BLaER1 (cell line): ENCODE results near the gene IRF2BP2.

Source experiments
- H3K27ac ChIP-seq: shearing (Covaris generic); formaldehyde crosslinking; 2 replicates; pipeline ENCODE4 v1.8.1; 2022
- H3K27me3 ChIP-seq: shearing (Covaris generic); formaldehyde crosslinking; 2 replicates; pipeline ENCODE4 v1.8.1; 2022
- H3K36me3 ChIP-seq: shearing (Covaris generic); formaldehyde crosslinking; 2 replicates; pipeline ENCODE4 v1.8.1; 2022
- H3K4me1 ChIP-seq: shearing (Covaris generic); formaldehyde crosslinking; 2 replicates; pipeline ENCODE4 v1.8.1; 2022
- H3K4me2 ChIP-seq: shearing (Covaris generic); formaldehyde crosslinking; 2 replicates; pipeline ENCODE4 v1.8.1; 2022
- H3K4me3 ChIP-seq: shearing (Covaris generic); formaldehyde crosslinking; 2 replicates; pipeline ENCODE4 v1.8.1; 2022
- H3K9ac ChIP-seq: shearing (Covaris generic); formaldehyde crosslinking; 2 replicates; pipeline ENCODE4 v1.8.1; 2022
- H3K9me3 ChIP-seq: shearing (Covaris generic); formaldehyde crosslinking; 2 replicates; pipeline ENCODE4 v1.8.1; 2022
- H4K20me1 ChIP-seq: shearing (Covaris generic); formaldehyde crosslinking; 2 replicates; pipeline ENCODE4 v1.8.1; 2022
- Cebpa-rat ChIP-seq: shearing (Covaris generic); IDR thresholded peaks from 2 replicates; pipeline ENCODE4 v1.8.1; 2022

IRF2BP2 gene

DNA sequence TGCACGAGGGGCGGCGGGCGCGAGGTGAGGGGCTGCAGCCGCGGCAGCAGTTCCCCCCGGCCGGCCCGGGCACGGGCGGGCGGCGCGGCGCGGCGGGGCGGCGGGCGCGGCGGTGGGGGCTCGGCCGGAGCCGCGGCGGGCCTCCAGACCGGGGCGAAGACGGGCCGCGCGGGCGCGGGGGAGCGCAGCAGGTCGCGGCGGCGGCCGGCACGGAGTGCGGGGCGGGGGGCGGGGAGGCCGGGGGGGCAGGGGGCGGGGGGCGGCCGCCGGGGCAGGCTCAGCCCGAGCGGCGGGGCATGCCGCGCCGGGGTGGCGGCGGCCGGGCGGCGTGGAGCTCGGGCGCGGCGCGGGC, 311 bp downstream of the IRF2BP2 start:
- no peaks in the 10 kb centered on the region for H3K9me3 ChIP-seq
- H3K36me3 ChIP-seq = peaks cover 45% of the 10 kb centered on the region
- H3K4me3 ChIP-seq = peak overlapping the region; percentile 95
- H3K4me1 ChIP-seq = peaks cover 34% of the 10 kb centered on the region
- H4K20me1 ChIP-seq = peaks cover 11% of the 10 kb centered on the region; the same call in 1 of the 2 replicates
- H3K4me2 ChIP-seq = no peak overlapping the region
- H3K27ac ChIP-seq = peak overlapping the region; percentile 100
- H3K27me3 ChIP-seq = no peaks in the 10 kb centered on the region
- H3K9ac ChIP-seq = peak overlapping the region; percentile 100
- TF ChIP-seq Cebpa-rat = no peak

DNA sequence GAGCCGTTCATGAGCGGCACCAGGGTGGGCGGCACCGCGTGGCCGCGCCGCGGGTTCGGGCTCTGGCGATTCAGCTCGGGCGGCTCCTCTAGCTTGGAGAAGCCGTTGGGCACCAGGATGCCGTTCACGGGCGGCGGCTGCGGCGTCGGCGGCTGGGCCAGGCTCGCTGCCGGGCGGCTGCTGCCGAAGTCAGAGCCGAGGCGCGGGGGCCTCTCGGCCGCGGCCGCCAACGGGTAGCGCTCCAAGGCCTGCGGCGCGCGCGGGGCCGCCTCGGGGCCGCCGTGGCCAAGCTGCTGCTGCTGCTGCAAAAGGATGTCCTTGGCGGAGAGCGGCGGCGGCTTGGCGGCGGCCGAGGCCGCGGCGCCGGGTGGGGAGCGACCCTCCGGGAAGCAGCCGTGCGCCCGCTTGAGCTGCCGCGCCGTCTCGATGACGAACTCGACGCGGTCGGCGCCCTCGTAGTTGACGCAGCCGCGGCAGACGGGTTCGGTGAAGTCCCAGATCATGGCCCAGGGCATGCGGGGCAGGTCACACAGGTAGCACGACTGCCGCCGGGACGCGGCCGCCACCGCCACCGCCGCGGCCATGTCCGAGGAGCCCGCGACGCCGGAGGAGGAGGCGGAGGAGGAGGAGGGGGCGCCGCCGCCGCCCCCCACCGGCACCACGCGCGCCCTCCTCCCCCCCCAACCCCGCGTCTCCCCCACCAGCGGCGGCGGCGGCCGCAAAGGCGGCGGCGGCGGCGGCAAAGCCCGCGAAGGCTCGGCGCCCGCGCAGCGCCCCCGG, 877 bp downstream of the IRF2BP2 start:
- peak overlapping the region; percentile 100 for H3K9ac ChIP-seq

DNA sequence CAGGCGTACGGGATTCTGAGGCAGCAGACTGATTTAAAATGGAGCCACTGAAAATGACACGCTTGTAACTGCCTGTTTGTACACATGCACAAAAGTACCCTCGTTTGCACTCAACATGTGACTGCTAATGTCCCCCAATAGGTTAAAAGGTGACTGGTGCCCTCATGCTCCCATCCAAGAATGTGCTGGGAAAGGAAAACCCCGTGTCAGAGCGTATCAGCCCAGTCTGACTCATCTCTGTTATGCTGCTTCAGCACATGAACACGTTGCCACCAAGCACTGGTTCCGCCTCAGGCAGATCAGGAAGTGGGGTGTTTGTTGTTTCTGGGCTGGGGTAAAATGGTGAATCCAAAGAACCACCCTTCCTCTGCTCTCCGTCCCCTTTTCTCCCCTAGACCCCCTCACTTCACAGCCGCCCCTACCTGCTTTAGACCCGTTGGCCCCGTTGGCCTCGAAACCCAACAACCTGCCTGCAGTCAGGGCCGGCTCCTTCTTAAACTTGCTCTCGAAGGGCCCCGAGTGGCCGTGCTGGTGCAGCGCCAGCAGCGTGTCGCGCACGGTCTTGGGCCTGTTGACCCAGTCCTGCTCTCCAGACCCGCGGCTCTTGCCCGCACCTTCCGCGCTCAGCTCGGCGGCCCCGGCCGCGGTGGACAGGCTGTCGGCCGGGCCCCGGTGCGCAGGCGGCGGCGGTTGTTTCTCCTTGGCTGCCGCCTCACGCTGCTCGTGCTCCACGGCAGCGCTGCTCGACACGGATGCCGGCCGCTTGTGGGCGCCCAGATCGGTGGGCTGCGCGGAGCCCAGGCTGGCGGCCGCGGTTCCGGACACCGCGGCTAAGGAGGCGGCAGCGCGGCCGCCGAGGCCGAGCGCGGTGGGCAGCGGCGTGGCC, 1.7 kb downstream of the IRF2BP2 start:
- Histone ChIP-seq H3K4me2 (peak overlapping the region; percentile 79), H3K9ac (peak overlapping the region; percentile 100), H3K27ac (peak overlapping the region; percentile 100), H3K4me3 (peak overlapping the region; percentile 95), H4K20me1 (peaks cover 11% of the 10 kb centered on the region; the same call in 1 of the 2 replicates), H3K36me3 (peaks cover 59% of the 10 kb centered on the region), H3K4me1 (peaks cover 20% of the 10 kb centered on the region), H3K27me3 (no peaks in the 10 kb centered on the region), H3K9me3 (no peaks in the 10 kb centered on the region)
- no peak for TF ChIP-seq Cebpa-rat

More for the DNA sequence above, 877 bp downstream of the IRF2BP2 start:
- H3K27me3 ChIP-seq = no peaks in the 10 kb centered on the region
- peak overlapping the region; percentile 95 for H3K4me3 ChIP-seq
- H3K4me2 ChIP-seq = peak overlapping the region; percentile 79
- peaks cover 28% of the 10 kb centered on the region for H3K4me1 ChIP-seq
- H3K9me3 ChIP-seq = no peaks in the 10 kb centered on the region
- peak overlapping the region; percentile 100 for H3K27ac ChIP-seq
- TF ChIP-seq Cebpa-rat = no peak
- peaks cover 51% of the 10 kb centered on the region for H3K36me3 ChIP-seq
- H4K20me1 ChIP-seq = peaks cover 11% of the 10 kb centered on the region; the same call in 1 of the 2 replicates

- Histone ChIP-seq H3K4me3 (peak overlapping the region; percentile 95), H3K27me3 (no peaks in the 10 kb centered on the region), H3K9me3 (no peaks in the 10 kb centered on the region), H3K4me2 (peak overlapping the region; percentile 79), H3K36me3 (peaks cover 61% of the 10 kb centered on the region), H3K4me1 (peaks cover 16% of the 10 kb centered on the region), H3K9ac (peak overlapping the region; percentile 100), H4K20me1 (peaks cover 11% of the 10 kb centered on the region; the same call in 1 of the 2 replicates), H3K27ac (peak overlapping the region; percentile 100)
- TF ChIP-seq Cebpa-rat = no peak
Measured at GRCh38 chr1:234607109-234608024, 2.6 kb downstream of the IRF2BP2 start.

DNA sequence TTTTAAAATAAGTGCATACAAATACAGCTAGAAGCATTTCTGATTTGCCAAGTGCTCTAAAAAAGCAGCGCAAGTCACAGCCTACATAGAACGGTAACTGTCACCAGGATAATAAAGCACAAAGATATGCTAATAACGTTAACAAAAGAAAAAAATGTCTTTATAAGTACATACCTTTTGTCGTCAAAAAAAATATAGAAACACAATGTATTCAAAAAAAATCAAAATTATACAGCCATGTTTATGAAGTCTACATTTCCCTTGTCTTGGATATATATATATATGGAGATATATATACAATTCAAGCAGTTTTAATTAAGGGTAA, 3.2 kb downstream of the IRF2BP2 start:
- H3K4me1 ChIP-seq = peaks cover 16% of the 10 kb centered on the region
- TF ChIP-seq Cebpa-rat = no peak
- H3K9ac ChIP-seq = peak overlapping the region; percentile 100
- H3K4me2 ChIP-seq = peak overlapping the region; percentile 79
- peaks cover 11% of the 10 kb centered on the region; the same call in 1 of the 2 replicates for H4K20me1 ChIP-seq
- H3K27me3 ChIP-seq = no peaks in the 10 kb centered on the region
- no peaks in the 10 kb centered on the region for H3K9me3 ChIP-seq
- H3K27ac ChIP-seq = peak overlapping the region; percentile 100
- peak overlapping the region; percentile 95 for H3K4me3 ChIP-seq
- H3K36me3 ChIP-seq = peaks cover 64% of the 10 kb centered on the region

- H3K9me3 ChIP-seq = no peaks in the 10 kb centered on the region
- no peak for TF ChIP-seq Cebpa-rat
- H3K9ac ChIP-seq = peak overlapping the region; percentile 100
- H3K4me2 ChIP-seq = peak overlapping the region; percentile 79
- H3K27ac ChIP-seq = peak overlapping the region; percentile 100
- peaks cover 16% of the 10 kb centered on the region for H3K4me1 ChIP-seq
- H3K36me3 ChIP-seq = peaks cover 64% of the 10 kb centered on the region
- no peaks in the 10 kb centered on the region for H3K27me3 ChIP-seq
- H3K4me3 ChIP-seq = peak overlapping the region; percentile 95
- H4K20me1 ChIP-seq = peaks cover 11% of the 10 kb centered on the region; the same call in 1 of the 2 replicates
Measured at GRCh38 chr1:234605983-234606783, 3.8 kb downstream of the IRF2BP2 start.

GRCh38 chr1:234605399-234605982, 4.5 kb downstream of the IRF2BP2 start:
- Histone ChIP-seq H3K4me3 (peak overlapping the region; percentile 95), H3K9ac (peak overlapping the region; percentile 100), H3K9me3 (no peaks in the 10 kb centered on the region), H3K4me1 (peaks cover 22% of the 10 kb centered on the region), H4K20me1 (peaks cover 11% of the 10 kb centered on the region; the same call in 1 of the 2 replicates), H3K27me3 (no peaks in the 10 kb centered on the region), H3K36me3 (peaks cover 64% of the 10 kb centered on the region), H3K27ac (peak overlapping the region; percentile 100), H3K4me2 (peak overlapping the region; percentile 79)
- no peak for TF ChIP-seq Cebpa-rat
